Mucosa of stomach (tissue), 1 donor: Measurements from ENCODE around the gene OMA1.
"Not testable (repeated sequence)": the region's sequence is repeated elsewhere in the genome, so short reads cannot be mapped to it uniquely, and the experiment has no call there.

Experiments used
- H3K27me3 ChIP-seq: one replicate; pipeline ENCODE4 v1.7.0; 2013; ENCODE audit warnings: mild to moderate bottlenecking, low read length; ENCODE audit not compliant: control insufficient read depth, insufficient read depth
- H3K36me3 ChIP-seq: one replicate; pipeline ENCODE4 v1.7.0; 2013; ENCODE audit warnings: low read length; ENCODE audit not compliant: control insufficient read depth, insufficient read depth
- H3K4me1 ChIP-seq: one replicate; pipeline ENCODE4 v1.7.0; 2013; ENCODE audit warnings: mild to moderate bottlenecking, low read length; ENCODE audit not compliant: control insufficient read depth, insufficient read depth
- H3K4me3 ChIP-seq: one replicate; pipeline ENCODE4 v1.7.0; 2013; ENCODE audit warnings: low read length
- H3K9ac ChIP-seq: one replicate; pipeline ENCODE4 v1.7.0; 2013; ENCODE audit warnings: mild to moderate bottlenecking, low read length, moderate library complexity
- H3K9me3 ChIP-seq: one replicate; pipeline ENCODE4 v1.7.0; 2013; ENCODE audit warnings: mild to moderate bottlenecking, low read length, moderate library complexity; ENCODE audit not compliant: control insufficient read depth
- donor health status: Pancreatic carcinoma.

The OMA1 gene

GRCh38 chr1:58582143-58582542 lies 35.6 kb upstream of the OMA1 start:
- peaks cover 28% of the 10 kb centered on the region for H3K4me1 ChIP-seq
- not testable (repeated sequence) for H3K4me3 ChIP-seq, H3K9ac ChIP-seq, H3K9me3 ChIP-seq, H3K36me3 ChIP-seq, H3K27me3 ChIP-seq

- H3K27me3 ChIP-seq: no peaks in the 10 kb centered on the region
- H3K9me3 ChIP-seq: no peaks in the 10 kb centered on the region
- peaks cover 28% of the 10 kb centered on the region for H3K4me1 ChIP-seq
- H3K9ac ChIP-seq: no peak overlapping the region
- no peak overlapping the region for H3K4me3 ChIP-seq
- no peaks in the 10 kb centered on the region for H3K36me3 ChIP-seq
Measured at GRCh38 chr1:58581641-58582040, 35.1 kb upstream of the OMA1 start.

GRCh38 chr1:58580186-58580585 lies 33.7 kb upstream of the OMA1 start:
- Histone ChIP-seq H3K36me3 (no peaks in the 10 kb centered on the region), H3K4me3 (no peak overlapping the region), H3K27me3 (no peaks in the 10 kb centered on the region), H3K4me1 (peaks cover 26% of the 10 kb centered on the region), H3K9ac (no peak overlapping the region), H3K9me3 (no peaks in the 10 kb centered on the region)

GRCh38 chr1:58577654-58578030 lies 31.1 kb upstream of the OMA1 start:
- H3K9ac ChIP-seq: peak overlapping the region; percentile 89
- H3K27me3 ChIP-seq: no peaks in the 10 kb centered on the region
- peaks cover 27% of the 10 kb centered on the region for H3K4me1 ChIP-seq
- H3K9me3 ChIP-seq: no peaks in the 10 kb centered on the region
- H3K36me3 ChIP-seq: no peaks in the 10 kb centered on the region
- H3K4me3 ChIP-seq: peak overlapping the region; percentile 39

- peaks cover 32% of the 10 kb centered on the region for H3K4me1 ChIP-seq
- H3K27me3 ChIP-seq: no peaks in the 10 kb centered on the region
- H3K4me3 ChIP-seq: peak within 1 kb of the TSS; percentile 39
- peak within 1 kb of the TSS; percentile 89 for H3K9ac ChIP-seq
- H3K9me3 ChIP-seq: no peaks in the 10 kb centered on the region
- H3K36me3 ChIP-seq: no peaks in the 10 kb centered on the region
Measured at GRCh38 chr1:58576727-58577653, 30.5 kb upstream of the OMA1 start, which contains the start of gene TACSTD2. TACSTD2 (minus strand) TSS chr1:58577252; CDS start chr1:58577156, 96 bp downstream.

- H3K4me3 ChIP-seq: peak overlapping the region; percentile 39
- peak overlapping the region; percentile 89 for H3K9ac ChIP-seq
- H3K9me3 ChIP-seq: no peaks in the 10 kb centered on the region
- no peaks in the 10 kb centered on the region for H3K27me3 ChIP-seq
- no peaks in the 10 kb centered on the region for H3K36me3 ChIP-seq
- peaks cover 39% of the 10 kb centered on the region for H3K4me1 ChIP-seq
Measured at GRCh38 chr1:58576325-58576726, 29.8 kb upstream of the OMA1 start.

GRCh38 chr1:58575551-58576324 lies 29.2 kb upstream of the OMA1 start:
- Histone ChIP-seq H3K27me3 (no peaks in the 10 kb centered on the region), H3K36me3 (no peaks in the 10 kb centered on the region), H3K4me3 (peak overlapping the region; percentile 39), H3K4me1 (peaks cover 44% of the 10 kb centered on the region), H3K9ac (peak overlapping the region; percentile 89), H3K9me3 (no peaks in the 10 kb centered on the region)

GRCh38 chr1:58574816-58575215 lies 28.3 kb upstream of the OMA1 start:
- Histone ChIP-seq H3K36me3 (no peaks in the 10 kb centered on the region), H3K9me3 (no peaks in the 10 kb centered on the region), H3K9ac (peak overlapping the region; percentile 89), H3K4me1 (peaks cover 53% of the 10 kb centered on the region), H3K27me3 (no peaks in the 10 kb centered on the region), H3K4me3 (peak overlapping the region; percentile 24)

GRCh38 chr1:58573705-58574591 lies 27.4 kb upstream of the OMA1 start:
- H3K9ac ChIP-seq: peak overlapping the region; percentile 89
- no peaks in the 10 kb centered on the region for H3K36me3 ChIP-seq
- H3K4me3 ChIP-seq: peak overlapping the region; percentile 27
- no peaks in the 10 kb centered on the region for H3K27me3 ChIP-seq
- H3K4me1 ChIP-seq: peaks cover 55% of the 10 kb centered on the region
- H3K9me3 ChIP-seq: no peaks in the 10 kb centered on the region

- Histone ChIP-seq H3K9me3 (no peaks in the 10 kb centered on the region), H3K27me3 (no peaks in the 10 kb centered on the region), H3K9ac (peak overlapping the region; percentile 89), H3K36me3 (no peaks in the 10 kb centered on the region), H3K4me1 (peaks cover 51% of the 10 kb centered on the region), H3K4me3 (no peak overlapping the region)
Measured at GRCh38 chr1:58573138-58573537, 26.6 kb upstream of the OMA1 start.

- Histone ChIP-seq H3K36me3 (no peaks in the 10 kb centered on the region), H3K4me3 (no peak overlapping the region)
Measured at GRCh38 chr1:58572690-58573089, 26.2 kb upstream of the OMA1 start.

More at GRCh38 chr1:58572690-58573089, 26.2 kb upstream of the OMA1 start:
- no peak overlapping the region for H3K9ac ChIP-seq
- no peaks in the 10 kb centered on the region for H3K9me3 ChIP-seq
- H3K4me1 ChIP-seq: peaks cover 47% of the 10 kb centered on the region
- H3K27me3 ChIP-seq: no peaks in the 10 kb centered on the region
